ENCODE results near the gene PROS1. TPM values are rescaled to one million over a fixed set of nuclear protein-coding genes. Genes with fewer than 3 reads are reported as not detected.
"Not testable (repeated sequence)": the region's sequence is repeated elsewhere in the genome, so short reads cannot be mapped to it uniquely, and the experiment has no call there.

Gene PROS1
- total and polyA plus RNA-seq, 10 of the 15 experiments (the other 5 are each of a cell fraction or from before 2014, with no cell fraction given): 0.10 TPM; not detected in 9

DNA sequence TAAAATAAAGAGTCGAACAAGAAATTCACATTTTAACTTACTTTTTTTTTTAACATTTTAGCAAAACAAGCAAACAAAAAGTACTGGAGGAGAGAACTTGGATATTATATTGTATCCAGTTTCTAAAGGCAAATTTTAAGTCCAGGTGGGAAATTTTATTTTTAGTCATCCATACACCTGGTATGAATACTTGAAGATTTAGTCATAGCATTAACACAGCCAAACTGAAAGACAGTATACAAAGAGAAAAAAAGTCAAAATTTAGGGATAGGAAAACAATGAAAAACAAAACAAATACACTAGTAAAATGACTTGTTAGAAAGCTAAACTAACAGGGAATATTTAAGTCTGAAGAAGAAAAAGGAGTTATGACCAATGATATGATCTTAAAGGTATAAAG, 69.1 kb downstream of the PROS1 start:
- TF ChIP-seq, protein P1, sequence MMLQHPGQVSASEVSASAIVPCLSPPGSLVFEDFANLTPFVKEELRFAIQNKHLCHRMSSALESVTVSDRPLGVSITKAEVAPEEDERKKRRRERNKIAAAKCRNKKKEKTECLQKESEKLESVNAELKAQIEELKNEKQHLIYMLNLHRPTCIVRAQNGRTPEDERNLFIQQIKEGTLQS (IDR thresholded peaks at IDR 0.05; ENCODE audit: borderline replicate concordance, extremely low read depth, low read depth, low read length): no peak
- TF ChIP-seq NFYB (IDR thresholded peaks at IDR 0.05; ENCODE audit: insufficient read depth, low read depth, low read length) (no peak), SRF (IDR thresholded peaks at IDR 0.05; ENCODE audit: low read depth in 2 of 2, low read length in 2 of 2) (no peak), MEF2A (IDR thresholded peaks at IDR 0.05; ENCODE audit: insufficient read depth, low read depth, low read length) (no peak), ZZZ3 (IDR thresholded peaks at IDR 0.05; ENCODE audit: control insufficient read depth, insufficient read length, low read depth) (no peak)
- DNase-seq (ENCODE audit: low read depth, low spot score) (no peak), ATAC-seq (no peak), FAIRE-seq (no peak)
- in situ Hi-C loops (cut with MboI) (no loop called here), intact Hi-C loops (cut with micrococcal nuclease; ENCODE audit: unreplicated experiment) (no loop called here)
- CTCF ChIA-PET: no interaction called here
- POLR2A ChIA-PET: no interaction called here
- BruUV-seq (replicated peaks): no TSS peak
- H2AFZ ChIP-seq (ENCODE audit: control insufficient read depth, low read depth, low read length): no peak overlapping the region
- WGBS (ENCODE audit: insufficient coverage, insufficient replicate concordance, low lambda C conversion rate, missing lambda C conversion rate): 37% methylated on average over 1 of the region's 1 CpG
- H3K79me2 ChIP-seq (ENCODE audit: control insufficient read depth, insufficient read depth, low read length): no peaks in the 10 kb centered on the region
- SMC1A ChIA-PET (ENCODE audit: uncharacterized antibody, unreplicated experiment): no interaction called here
- H3K4me3 ChIP-seq: no peak overlapping the region
- H3K9ac ChIP-seq (ENCODE audit: control insufficient read depth, insufficient read depth, low read length): no peak overlapping the region
- H3K4me1 ChIP-seq (ENCODE audit: control insufficient read depth, insufficient read depth, low read length): no peaks in the 10 kb centered on the region
- H3K27ac ChIP-seq (ENCODE audit: control insufficient read depth, insufficient read depth): no peak overlapping the region
- H3K27me3 ChIP-seq (replicated peaks in 1 of 2; ENCODE audit: control insufficient read depth in 2 of 2, insufficient read depth in 2 of 2, low read length in 1 of 2): no peaks in the 10 kb centered on the region
- H3K4me2 ChIP-seq (ENCODE audit: control insufficient read depth, insufficient read depth): no peak overlapping the region
- no peaks in the 10 kb centered on the region for H4K20me1 ChIP-seq (ENCODE audit: control insufficient read depth, insufficient read depth)
- no peaks in the 10 kb centered on the region; the same call in 2 of the 3 replicates for H3K9me3 ChIP-seq (replicated peaks; ENCODE audit: control insufficient read depth, insufficient read depth, low read length)
- RAD21 ChIA-PET (ENCODE audit: unreplicated experiment): no interaction called here
- H3K36me3 ChIP-seq (ENCODE audit: control insufficient read depth in 2 of 2, insufficient read depth in 2 of 2, low read length in 1 of 2): no peaks in the 10 kb centered on the region

DNA sequence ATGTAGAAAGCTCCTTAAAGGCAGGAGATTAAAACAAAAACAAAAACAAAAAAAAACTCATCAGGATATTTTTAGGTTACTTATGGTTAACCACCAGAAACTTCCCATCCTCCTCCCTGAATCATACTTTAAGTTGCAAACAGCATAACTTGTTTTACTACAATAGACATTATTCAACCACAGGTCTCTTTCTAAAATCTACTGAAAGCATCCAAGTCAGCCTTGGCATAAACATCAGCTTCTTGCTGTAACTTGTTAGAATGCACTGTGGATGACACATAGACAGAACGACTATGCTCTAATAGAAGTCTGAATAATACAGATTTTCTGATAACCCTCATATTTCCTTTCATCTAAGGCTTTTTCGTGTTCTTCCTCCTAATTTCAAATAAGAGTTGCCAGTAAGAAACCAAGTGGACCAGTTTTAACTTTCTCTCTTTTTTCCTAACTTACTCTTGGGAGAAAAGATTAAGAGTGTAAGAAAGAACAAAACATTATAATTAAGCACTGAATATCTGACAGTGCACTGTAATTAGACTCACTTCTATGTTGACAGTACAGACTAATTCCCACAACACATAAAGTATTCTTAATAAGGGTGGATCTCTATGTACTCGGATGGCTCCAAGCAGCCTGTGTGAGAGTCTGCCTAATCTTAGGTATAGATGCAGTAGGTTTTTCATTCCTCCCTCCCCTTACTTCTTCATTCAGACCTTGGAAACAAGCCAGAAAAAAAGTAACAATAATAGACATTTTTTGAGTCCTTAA, 95.3 kb downstream of the PROS1 start:
- in situ Hi-C loops (cut with MboI); DNase-seq (ENCODE audit: low read depth, low spot score); H3K27me3 ChIP-seq (replicated peaks in 1 of 2; ENCODE audit: control insufficient read depth in 2 of 2, insufficient read depth in 2 of 2, low read length in 1 of 2); FAIRE-seq; intact Hi-C loops (cut with micrococcal nuclease; ENCODE audit: unreplicated experiment); RAD21 ChIA-PET (ENCODE audit: unreplicated experiment); H3K9ac ChIP-seq (ENCODE audit: control insufficient read depth, insufficient read depth, low read length); H3K36me3 ChIP-seq (ENCODE audit: control insufficient read depth in 2 of 2, insufficient read depth in 2 of 2, low read length in 1 of 2); H4K20me1 ChIP-seq (ENCODE audit: control insufficient read depth, insufficient read depth); H3K4me1 ChIP-seq (ENCODE audit: control insufficient read depth, insufficient read depth, low read length); H3K27ac ChIP-seq (ENCODE audit: control insufficient read depth, insufficient read depth); H3K9me3 ChIP-seq (replicated peaks; ENCODE audit: control insufficient read depth, insufficient read depth, low read length); H3K79me2 ChIP-seq (ENCODE audit: control insufficient read depth, insufficient read depth, low read length); CTCF ChIA-PET; H3K4me3 ChIP-seq; POLR2A ChIA-PET; H2AFZ ChIP-seq (ENCODE audit: control insufficient read depth, low read depth, low read length); BruUV-seq (replicated peaks); ATAC-seq; H3K4me2 ChIP-seq (ENCODE audit: control insufficient read depth, insufficient read depth); SMC1A ChIA-PET (ENCODE audit: uncharacterized antibody, unreplicated experiment): not testable (repeated sequence)
- 29% methylated on average over 3 of the region's 3 CpGs for WGBS (ENCODE audit: insufficient coverage, insufficient replicate concordance, low lambda C conversion rate, missing lambda C conversion rate)

DNA sequence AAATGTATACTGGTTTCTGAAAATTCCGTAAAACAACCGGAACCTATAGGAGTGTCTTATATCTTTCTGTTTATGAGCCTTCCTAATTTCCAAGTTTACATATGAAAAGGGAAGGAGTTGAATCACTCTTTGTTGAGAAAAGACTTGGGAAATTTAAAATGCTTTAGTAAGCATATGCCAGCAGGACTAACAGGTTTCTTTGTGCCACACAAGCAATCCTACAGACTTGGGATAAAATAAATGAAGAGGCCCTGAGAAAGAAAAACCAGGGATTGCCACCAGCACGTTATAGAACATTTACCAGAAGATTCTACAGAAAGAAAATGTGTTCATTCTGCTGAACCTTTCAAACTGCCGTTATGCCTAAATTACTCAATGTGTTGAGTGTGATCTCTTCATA, 96.3 kb downstream of the PROS1 start:
- RAD21 ChIA-PET (ENCODE audit: unreplicated experiment); H3K79me2 ChIP-seq (ENCODE audit: control insufficient read depth, insufficient read depth, low read length); BruUV-seq (replicated peaks); H3K4me3 ChIP-seq; H3K36me3 ChIP-seq (ENCODE audit: control insufficient read depth in 2 of 2, insufficient read depth in 2 of 2, low read length in 1 of 2); CTCF ChIA-PET; FAIRE-seq; POLR2A ChIA-PET; H3K27ac ChIP-seq (ENCODE audit: control insufficient read depth, insufficient read depth); H3K27me3 ChIP-seq (replicated peaks in 1 of 2; ENCODE audit: control insufficient read depth in 2 of 2, insufficient read depth in 2 of 2, low read length in 1 of 2); H3K4me2 ChIP-seq (ENCODE audit: control insufficient read depth, insufficient read depth); H3K9me3 ChIP-seq (replicated peaks; ENCODE audit: control insufficient read depth, insufficient read depth, low read length); intact Hi-C loops (cut with micrococcal nuclease; ENCODE audit: unreplicated experiment); H3K9ac ChIP-seq (ENCODE audit: control insufficient read depth, insufficient read depth, low read length); ATAC-seq; H2AFZ ChIP-seq (ENCODE audit: control insufficient read depth, low read depth, low read length); in situ Hi-C loops (cut with MboI); DNase-seq (ENCODE audit: low read depth, low spot score); H4K20me1 ChIP-seq (ENCODE audit: control insufficient read depth, insufficient read depth); SMC1A ChIA-PET (ENCODE audit: uncharacterized antibody, unreplicated experiment); H3K4me1 ChIP-seq (ENCODE audit: control insufficient read depth, insufficient read depth, low read length): not testable (repeated sequence)
- WGBS (ENCODE audit: insufficient coverage, insufficient replicate concordance, low lambda C conversion rate, missing lambda C conversion rate): 62% methylated on average over 4 of the region's 4 CpGs

Data from GM12878 (cell line).